DOHH2 (cell line): Measurements from ENCODE around the gene CDV3.

Experiments
- H3F3A ChIP-seq: fragments of 200-600 bp; sonication (generic), shearing (Covaris generic); 2 replicates; pipeline ENCODE4 v1.6.0; 2016; ENCODE audit warnings: antibody characterized with exemption, mild to moderate bottlenecking; ENCODE audit not compliant: control insufficient read depth, insufficient read depth
- H3K27ac ChIP-seq: fragments of 200-600 bp; sonication (generic); 2 replicates; pipeline ENCODE4 v1.5.1; 2014; ENCODE audit warnings: low read depth, mild to moderate bottlenecking, low read length, moderate library complexity
- H3K27me3 ChIP-seq: fragments of 200-600 bp; sonication (generic); 2 replicates; pipeline ENCODE4 v1.6.1; 2014; ENCODE audit warnings: mild to moderate bottlenecking, low read length, mixed read lengths; ENCODE audit not compliant: control insufficient read depth
- H3K36me3 ChIP-seq: fragments of 200-600 bp; sonication (generic); 2 replicates; pipeline ENCODE4 v1.6.1; 2014; ENCODE audit warnings: mild to moderate bottlenecking, low read length, moderate library complexity, mixed read lengths; ENCODE audit not compliant: control insufficient read depth
- H3K4me1 ChIP-seq: fragments of 200-600 bp; sonication (generic); 2 replicates; pipeline ENCODE4 v1.6.1; 2014; ENCODE audit warnings: mild to moderate bottlenecking, low read length, mixed read lengths; ENCODE audit not compliant: control insufficient read depth
- H3K4me2 ChIP-seq: fragments of 200-600 bp; sonication (generic); 2 replicates; pipeline ENCODE4 v1.6.0; 2014; ENCODE audit warnings: mild to moderate bottlenecking, low read length, moderate library complexity
- H3K4me3 ChIP-seq: fragments of 200-600 bp; sonication (generic); 2 replicates; pipeline ENCODE4 v1.5.1; 2014; ENCODE audit warnings: mild to moderate bottlenecking, low read length, mixed read lengths
- H3K79me2 ChIP-seq: fragments of 200-600 bp; sonication (generic); 2 replicates; pipeline ENCODE4 v1.6.1; 2014; ENCODE audit warnings: mild to moderate bottlenecking, low read length, mixed read lengths; ENCODE audit not compliant: control insufficient read depth
- H3K9me2 ChIP-seq: fragments of 200-600 bp; sonication (generic); replicated peaks from 2 replicates; pipeline ENCODE4 v1.6.1; 2014; ENCODE audit warnings: mild to moderate bottlenecking, low read length, mixed read lengths; ENCODE audit not compliant: control insufficient read depth
- H3K9me3 ChIP-seq: fragments of 200-600 bp; sonication (generic); 2 replicates; pipeline ENCODE4 v1.6.1; 2014; ENCODE audit warnings: antibody characterized with exemption, low read length, mixed read lengths; ENCODE audit not compliant: control insufficient read depth, insufficient read depth
- H4K20me1 ChIP-seq: fragments of 200-600 bp; sonication (generic); 2 replicates; pipeline ENCODE4 v1.6.0; 2014; ENCODE audit warnings: low read depth, mild to moderate bottlenecking, antibody characterized with exemption, low read length, moderate library complexity; ENCODE audit not compliant: control insufficient read depth, insufficient read depth
- CTCF ChIP-seq: fragments of 200-600 bp; sonication (generic); IDR thresholded peaks from one replicate; pipeline ENCODE4 v1.5.1; 2014; ENCODE audit warnings: antibody characterized with exemption, mild to moderate bottlenecking, low read depth, low read length; ENCODE audit not compliant: poor library complexity, severe bottlenecking
- EZH2phosphoT487 ChIP-seq: fragments of 200-600 bp; sonication (generic); IDR thresholded peaks from 2 replicates; pipeline ENCODE4 v1.6.1; 2017; ENCODE audit warnings: borderline replicate concordance, mild to moderate bottlenecking, antibody characterized with exemption, low read length, moderate library complexity, mixed read lengths

CDV3 gene

GRCh38 chr3:133570139-133570936 is 3.1 kb upstream of the CDV3 start:
- TF ChIP-seq EZH2phosphoT487: no peak
- no peak for TF ChIP-seq CTCF
- Histone ChIP-seq H3K27me3 (no peaks in the 10 kb centered on the region), H3K36me3 (peaks cover 11% of the 10 kb centered on the region), H3F3A (peaks cover 16% of the 10 kb centered on the region), H3K27ac (no peak overlapping the region), H3K9me2 (no peaks in the 10 kb centered on the region), H3K79me2 (peaks cover 18% of the 10 kb centered on the region), H3K4me1 (peaks cover 68% of the 10 kb centered on the region), H4K20me1 (no peaks in the 10 kb centered on the region), H3K4me3 (no peak overlapping the region), H3K9me3 (no peaks in the 10 kb centered on the region), H3K4me2 (no peak overlapping the region)

DNA sequence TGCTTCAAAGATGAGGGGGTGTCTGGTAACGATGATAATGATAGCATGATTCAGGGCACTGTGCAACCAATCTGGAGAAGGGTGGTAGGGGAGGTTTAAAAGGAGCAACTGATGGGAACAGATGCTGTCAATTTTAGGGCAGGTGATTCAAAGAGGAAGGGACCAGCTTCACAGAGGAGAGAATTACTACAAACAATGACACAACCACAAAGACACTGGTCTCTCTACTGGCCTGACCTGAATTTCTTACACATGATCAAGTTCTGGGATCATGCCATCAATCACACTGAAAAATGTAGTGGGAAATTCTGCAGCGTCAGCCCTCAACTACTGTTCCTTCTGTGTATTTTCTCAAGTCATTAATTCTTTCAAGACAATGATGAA is 2.6 kb upstream of the CDV3 start:
- TF ChIP-seq EZH2phosphoT487 (no peak), CTCF (no peak)
- peaks cover 71% of the 10 kb centered on the region for H3K4me1 ChIP-seq

GRCh38 chr3:133572158-133573053 is 1.1 kb upstream of the CDV3 start:
- Histone ChIP-seq H3K27me3 (no peaks in the 10 kb centered on the region), H3K4me1 (peaks cover 73% of the 10 kb centered on the region), H3K9me3 (no peaks in the 10 kb centered on the region), H3K27ac (peak overlapping the region; percentile 95), H3F3A (peaks cover 22% of the 10 kb centered on the region), H3K36me3 (peaks cover 32% of the 10 kb centered on the region), H3K4me2 (peak overlapping the region; percentile 81), H3K79me2 (peaks cover 38% of the 10 kb centered on the region), H4K20me1 (peaks cover 10% of the 10 kb centered on the region), H3K4me3 (peak overlapping the region; percentile 70), H3K9me2 (no peaks in the 10 kb centered on the region)
- no peak for TF ChIP-seq EZH2phosphoT487
- TF ChIP-seq CTCF: no peak

More for the DNA sequence above, 2.6 kb upstream of the CDV3 start:
- Histone ChIP-seq H3K9me2 (no peaks in the 10 kb centered on the region), H3K4me3 (no peak overlapping the region), H3K79me2 (peaks cover 24% of the 10 kb centered on the region), H3K27me3 (no peaks in the 10 kb centered on the region), H3F3A (peaks cover 22% of the 10 kb centered on the region), H4K20me1 (peaks cover 4% of the 10 kb centered on the region), H3K36me3 (peaks cover 17% of the 10 kb centered on the region), H3K9me3 (no peaks in the 10 kb centered on the region), H3K4me2 (no peak overlapping the region), H3K27ac (no peak overlapping the region)
